HUDEP-2 (cell line): ENCODE data around the gene SLC7A10.
A peak's percentile ranks its signal among the peaks of the same experiment; 100 is the strongest.

Experiments used
- DNase-seq, 76 experiments: peaks; one replicate each; lab custom pipeline; 2025; ENCODE audit not compliant: unreplicated experiment in 76 of 76; lab: John Stamatoyannopoulos, UW

The SLC7A10 gene

GRCh38 chr19:33255781-33256180 is 30.1 kb upstream of the SLC7A10 start:
- DNase-seq, result no peak

GRCh38 chr19:33254245-33254824 is 28.7 kb upstream of the SLC7A10 start:
- DNase-seq, result peak in 74 of 76 experiments; percentile 53 to 94 (median 86)

GRCh38 chr19:33252971-33253370 is 27.3 kb upstream of the SLC7A10 start:
- no peak for DNase-seq

GRCh38 chr19:33252418-33252962 is 26.8 kb upstream of the SLC7A10 start:
- no peak for DNase-seq

- no peak for DNase-seq
These were observed 26.0 kb upstream of the SLC7A10 start for GRCh38 chr19:33251526-33252090.

- no peak for DNase-seq
These were observed 25.4 kb upstream of the SLC7A10 start for GRCh38 chr19:33251076-33251475.

- no peak for DNase-seq
These were observed 24.9 kb upstream of the SLC7A10 start for GRCh38 chr19:33250500-33250899.

GRCh38 chr19:33249740-33250366 is 24.2 kb upstream of the SLC7A10 start:
- DNase-seq, result no peak

- peak in 16 of 76 experiments; percentile 6 to 48 (median 26) for DNase-seq
These were observed 23.4 kb upstream of the SLC7A10 start for GRCh38 chr19:33248954-33249613.

- no peak for DNase-seq
These were observed 22.9 kb upstream of the SLC7A10 start for GRCh38 chr19:33248553-33248953.

GRCh38 chr19:33248104-33248503 is 22.5 kb upstream of the SLC7A10 start:
- DNase-seq, result no peak

- DNase-seq, result no peak
These were observed 21.8 kb upstream of the SLC7A10 start for GRCh38 chr19:33247441-33247819.

GRCh38 chr19:33246709-33247440 is 21.2 kb upstream of the SLC7A10 start:
- no peak for DNase-seq

GRCh38 chr19:33245948-33246708 is 20.5 kb upstream of the SLC7A10 start:
- DNase-seq, result peak in 25 of 76 experiments; percentile 6 to 46 (median 17)

- no peak for DNase-seq
These were observed 17.3 kb upstream of the SLC7A10 start for GRCh38 chr19:33242911-33243310.

GRCh38 chr19:33242131-33242530 is 16.5 kb upstream of the SLC7A10 start:
- no peak for DNase-seq

- DNase-seq, result peak in 43 of 76 experiments; percentile 9 to 81 (median 39)
These were observed 16.0 kb upstream of the SLC7A10 start for GRCh38 chr19:33241530-33242101.

GRCh38 chr19:33241091-33241529 is 15.5 kb upstream of the SLC7A10 start:
- DNase-seq, result peak in 2 of 76 experiments; percentile 67 to 75

- DNase-seq, result no peak
These were observed 14.6 kb upstream of the SLC7A10 start for GRCh38 chr19:33240181-33240771.
